IPS-18c (cell line): ENCODE data around the gene CFAP61.
A peak's percentile ranks its signal among the peaks of the same experiment; 100 is the strongest.

ENCODE experiments used
- H3K4me3 ChIP-seq: 2 replicates; pipeline ENCODE4 v1.7.0; 2013; ENCODE audit warnings: low read depth, mild to moderate bottlenecking, low read length, moderate library complexity; ENCODE audit not compliant: insufficient read depth
- H3K9me3 ChIP-seq: one replicate; pipeline ENCODE4 v1.6.1; 2013; ENCODE audit warnings: mild to moderate bottlenecking, low read length, moderate library complexity; ENCODE audit not compliant: control insufficient read depth, insufficient read depth

CFAP61 gene

GRCh38 chr20:20022498-20022897, 29.8 kb upstream of the CFAP61 start:
- no peak overlapping the region for H3K4me3 ChIP-seq
- no peaks in the 10 kb centered on the region for H3K9me3 ChIP-seq

GRCh38 chr20:20023395-20023794, 28.9 kb upstream of the CFAP61 start:
- Histone ChIP-seq H3K9me3 (no peaks in the 10 kb centered on the region), H3K4me3 (no peak overlapping the region)

DNA sequence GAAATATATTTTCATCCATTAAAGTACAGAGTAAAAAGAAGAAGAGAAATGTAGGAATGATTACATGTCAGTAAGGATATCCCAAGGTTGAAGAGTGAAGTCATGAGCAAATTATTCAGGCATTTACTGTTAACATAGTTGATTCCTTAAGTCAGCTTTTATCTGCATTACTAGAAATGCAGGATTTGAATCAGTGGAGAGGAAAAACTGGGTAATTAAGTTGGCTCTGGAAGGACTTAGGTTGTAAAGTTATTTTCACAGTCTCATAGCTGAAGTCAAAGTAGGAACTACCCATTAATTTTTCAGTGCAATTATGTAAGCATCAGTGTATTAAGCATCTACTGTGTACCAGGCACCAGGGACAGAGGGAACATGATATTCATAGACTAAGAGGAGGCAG, 27.4 kb upstream of the CFAP61 start:
- H3K4me3 ChIP-seq, result no peak overlapping the region
- no peaks in the 10 kb centered on the region for H3K9me3 ChIP-seq

DNA sequence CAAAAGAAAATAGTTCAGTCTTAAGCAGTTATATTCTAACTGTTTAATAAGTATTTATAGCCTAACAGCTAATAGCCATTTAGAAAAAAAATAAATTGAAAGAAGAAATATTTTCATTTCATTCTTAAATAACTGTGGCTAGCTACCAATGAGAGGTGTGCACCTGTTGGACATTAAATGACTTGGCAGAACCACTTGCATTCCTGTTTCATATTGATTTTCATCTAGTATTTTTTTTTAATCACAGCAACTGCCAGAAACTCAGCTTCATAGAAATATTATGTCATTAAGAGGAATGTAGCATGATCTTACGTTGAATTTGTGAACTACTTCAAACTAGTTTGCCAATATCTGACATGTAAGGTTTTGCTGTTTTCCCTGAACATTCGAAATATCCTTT, 25.0 kb upstream of the CFAP61 start:
- Histone ChIP-seq H3K9me3 (no peaks in the 10 kb centered on the region), H3K4me3 (no peak overlapping the region)

- Histone ChIP-seq H3K9me3 (no peaks in the 10 kb centered on the region), H3K4me3 (no peak overlapping the region)
These were observed 20.5 kb upstream of the CFAP61 start for GRCh38 chr20:20031790-20032189.

DNA sequence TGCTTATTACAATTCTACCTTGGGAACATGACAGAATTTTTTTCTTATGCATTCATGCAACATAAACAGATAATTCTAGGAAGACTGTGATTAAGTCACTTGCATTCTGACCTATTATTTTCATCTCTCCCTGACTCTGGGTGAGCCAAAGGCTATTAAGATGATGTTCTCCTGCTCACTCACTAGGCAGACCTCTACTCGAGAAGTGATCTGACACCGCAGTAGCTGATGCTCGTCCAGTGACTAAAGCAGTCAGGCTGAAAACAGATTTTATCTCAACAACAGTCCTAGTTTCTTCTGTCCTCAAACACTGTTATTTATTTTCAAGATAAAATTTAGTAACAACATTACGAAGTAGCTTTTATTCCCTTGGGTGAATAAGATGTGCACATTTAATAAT, 17.8 kb upstream of the CFAP61 start:
- H3K9me3 ChIP-seq, result no peaks in the 10 kb centered on the region
- H3K4me3 ChIP-seq, result no peak overlapping the region

DNA sequence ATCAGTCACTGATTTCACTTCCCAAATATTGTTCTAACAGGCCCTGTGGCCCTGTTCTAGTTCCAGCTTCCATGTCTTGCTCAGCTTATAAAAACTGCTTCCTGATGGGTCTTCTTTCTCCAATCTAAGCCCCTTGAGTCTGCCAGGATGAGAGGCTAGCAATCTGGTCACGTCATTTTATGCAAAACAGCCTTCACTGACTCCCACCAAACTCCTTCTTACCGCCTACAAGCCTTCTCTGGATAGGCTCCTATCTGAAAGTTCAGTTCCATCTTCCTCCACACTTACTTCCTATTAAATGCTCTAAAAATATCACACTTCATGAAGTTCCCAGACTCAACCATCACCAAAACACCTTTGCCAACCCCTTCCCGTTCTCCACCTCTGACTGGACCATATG, 15.6 kb upstream of the CFAP61 start:
- H3K4me3 ChIP-seq, result no peak overlapping the region
- peaks cover 3% of the 10 kb centered on the region for H3K9me3 ChIP-seq

GRCh38 chr20:20037960-20038359, 14.4 kb upstream of the CFAP61 start:
- Histone ChIP-seq H3K4me3 (no peak overlapping the region), H3K9me3 (peaks cover 3% of the 10 kb centered on the region)

GRCh38 chr20:20038586-20038985, 13.7 kb upstream of the CFAP61 start:
- Histone ChIP-seq H3K9me3 (peaks cover 3% of the 10 kb centered on the region), H3K4me3 (no peak overlapping the region)

DNA sequence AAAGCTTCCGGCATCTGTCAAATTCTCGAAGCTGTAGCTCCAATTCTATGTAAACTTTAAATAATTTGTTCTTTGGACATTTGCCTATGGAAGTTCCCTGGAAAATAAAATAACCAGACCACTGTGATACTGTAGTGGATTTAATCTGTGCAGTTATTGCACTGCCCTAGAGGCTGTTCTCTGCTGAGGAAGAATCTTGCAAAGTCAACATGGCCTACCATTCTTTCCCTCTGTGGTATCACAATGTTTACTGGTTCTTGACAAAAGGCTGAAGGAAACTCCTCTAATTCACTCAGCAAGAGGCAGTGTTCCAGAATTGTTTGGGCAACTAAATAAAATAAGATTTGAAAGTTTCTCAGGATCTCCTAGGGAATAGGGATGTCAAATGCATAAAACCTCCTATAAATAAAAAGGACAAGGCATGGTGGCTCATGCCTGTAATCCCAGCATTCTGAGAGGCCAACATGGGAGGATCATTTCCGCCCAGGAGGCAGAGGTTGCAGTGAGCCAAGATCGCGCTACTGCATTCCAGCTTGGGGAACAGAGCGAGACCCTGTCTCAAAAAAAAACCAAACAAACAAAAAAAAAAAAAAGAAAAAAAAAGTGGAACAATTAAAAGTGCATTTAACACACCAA, 12.5 kb upstream of the CFAP61 start:
- Histone ChIP-seq H3K9me3 (peaks cover 3% of the 10 kb centered on the region), H3K4me3 (no peak overlapping the region)

GRCh38 chr20:20051767-20052073, 612 bp upstream of the CFAP61 start:
- H3K4me3 ChIP-seq, result peak overlapping the region; percentile 100
- H3K9me3 ChIP-seq, result no peaks in the 10 kb centered on the region

DNA sequence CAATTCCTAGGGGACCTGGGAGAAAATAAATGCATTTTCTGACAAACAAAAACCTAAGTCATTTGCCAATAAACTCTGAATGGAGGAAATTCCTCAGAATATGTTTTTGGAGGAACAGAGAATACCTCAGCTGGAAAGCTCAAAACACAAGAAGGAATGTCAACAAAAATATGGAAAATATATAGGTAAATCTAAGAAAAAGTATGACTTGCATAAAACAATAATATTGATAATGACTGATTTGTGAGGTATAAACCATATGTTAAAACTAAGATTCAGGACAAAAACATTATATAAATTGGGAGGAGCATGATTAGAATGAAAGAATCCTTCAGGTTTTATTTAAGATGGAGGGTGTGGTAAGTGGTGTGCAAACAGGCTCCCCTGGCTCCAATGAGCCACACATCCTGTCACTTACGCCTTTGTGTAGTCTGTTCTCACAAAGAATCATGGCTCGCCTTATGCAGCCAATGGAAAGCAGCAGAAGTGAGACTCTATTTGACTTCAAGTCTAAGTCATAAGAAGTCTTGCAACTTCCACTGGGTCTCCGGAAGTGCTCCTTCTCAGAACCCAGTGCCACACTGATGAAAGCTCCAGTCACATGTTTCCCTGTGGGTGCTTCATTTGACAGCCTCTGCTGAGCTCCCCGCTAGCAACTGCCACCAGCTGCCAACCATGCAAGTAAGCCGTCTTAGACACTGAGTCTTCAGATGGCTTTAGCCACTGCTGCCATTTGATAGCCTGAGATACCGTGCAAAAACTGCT, 8.1 kb downstream of the CFAP61 start:
- Histone ChIP-seq H3K4me3 (no peak overlapping the region), H3K9me3 (no peaks in the 10 kb centered on the region)

GRCh38 chr20:20063941-20064702, 11.8 kb downstream of the CFAP61 start:
- H3K9me3 ChIP-seq, result no peaks in the 10 kb centered on the region
- no peak overlapping the region for H3K4me3 ChIP-seq

GRCh38 chr20:20065361-20065760, 13.0 kb downstream of the CFAP61 start:
- Histone ChIP-seq H3K4me3 (no peak overlapping the region), H3K9me3 (no peaks in the 10 kb centered on the region)

DNA sequence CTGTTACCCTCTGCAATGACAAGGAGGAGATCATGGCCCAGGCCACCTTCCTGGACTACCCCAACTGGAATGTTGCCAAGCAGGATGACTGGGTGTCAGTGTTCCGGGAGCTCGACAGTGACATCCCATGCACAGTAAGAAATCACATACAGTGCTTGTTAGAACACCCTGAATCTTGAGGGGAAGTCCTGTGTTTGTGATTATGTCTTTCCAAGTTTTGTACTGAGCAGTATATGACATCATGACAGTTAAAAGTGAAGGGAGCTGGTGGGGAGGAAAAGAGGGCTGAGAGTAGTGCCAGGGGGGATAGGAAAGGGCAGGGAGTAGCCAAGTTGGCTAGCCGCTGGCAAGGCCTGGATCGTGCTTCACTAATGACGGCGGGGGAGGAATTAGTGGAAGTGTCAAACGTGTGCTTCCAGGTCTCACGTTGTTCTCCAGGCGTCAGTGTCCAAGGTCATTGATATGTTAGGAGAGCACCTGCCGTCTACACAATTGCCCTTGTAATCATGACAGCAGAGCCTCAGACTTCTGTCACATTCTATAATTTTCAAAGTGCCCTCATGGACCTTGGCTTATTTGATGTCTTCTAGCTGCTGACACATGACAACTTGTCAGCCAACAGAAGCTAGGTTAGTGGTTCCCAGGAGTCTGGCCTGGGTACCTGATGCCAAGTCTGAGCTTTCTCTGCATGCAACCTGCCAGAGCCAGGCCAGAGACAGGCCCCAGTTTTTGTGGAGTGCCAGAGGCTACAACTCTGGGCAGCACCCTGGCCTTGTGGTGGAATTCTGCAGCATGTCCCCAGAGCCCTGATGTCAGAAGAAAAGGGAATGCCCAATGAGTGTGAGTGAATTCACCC, 18.8 kb downstream of the CFAP61 start:
- H3K9me3 ChIP-seq, result no peaks in the 10 kb centered on the region
- no peak overlapping the region for H3K4me3 ChIP-seq

DNA sequence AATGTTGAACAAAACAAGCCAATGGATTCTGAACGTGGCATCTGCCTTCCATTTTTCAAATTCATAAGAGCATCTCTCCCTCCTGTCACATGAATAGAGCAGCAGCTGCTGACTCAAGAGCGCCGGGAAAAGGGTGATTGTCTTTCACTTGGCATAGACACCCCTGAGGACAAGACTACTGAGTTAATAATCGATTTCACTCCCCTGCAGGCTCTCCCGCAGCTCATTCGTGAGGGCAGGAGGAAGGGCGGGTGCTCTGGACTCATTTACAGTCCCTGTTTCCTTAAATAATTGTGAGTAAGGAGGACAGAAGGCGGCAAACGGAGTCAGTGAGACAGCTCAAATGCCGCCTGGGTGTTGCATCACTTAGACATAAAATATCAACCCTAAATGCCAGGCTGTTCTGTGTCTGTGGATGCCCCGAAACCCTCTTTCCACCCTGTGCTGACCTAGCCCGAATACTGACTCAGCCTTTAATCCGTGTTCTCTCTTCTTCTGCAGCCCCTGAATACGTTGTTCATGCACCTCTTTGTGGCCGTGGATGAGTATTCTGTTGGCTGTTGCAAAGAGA, 21.6 kb downstream of the CFAP61 start:
- no peaks in the 10 kb centered on the region for H3K9me3 ChIP-seq
- no peak overlapping the region for H3K4me3 ChIP-seq

- Histone ChIP-seq H3K4me3 (no peak overlapping the region), H3K9me3 (no peaks in the 10 kb centered on the region)
These were observed 22.7 kb downstream of the CFAP61 start for GRCh38 chr20:20075032-20075431.
